ENCODE measurements around the gene HYAL2.
"Not testable (repeated sequence)": the region's sequence is repeated elsewhere in the genome, so short reads cannot be mapped to it uniquely, and the experiment has no call there.

DNA sequence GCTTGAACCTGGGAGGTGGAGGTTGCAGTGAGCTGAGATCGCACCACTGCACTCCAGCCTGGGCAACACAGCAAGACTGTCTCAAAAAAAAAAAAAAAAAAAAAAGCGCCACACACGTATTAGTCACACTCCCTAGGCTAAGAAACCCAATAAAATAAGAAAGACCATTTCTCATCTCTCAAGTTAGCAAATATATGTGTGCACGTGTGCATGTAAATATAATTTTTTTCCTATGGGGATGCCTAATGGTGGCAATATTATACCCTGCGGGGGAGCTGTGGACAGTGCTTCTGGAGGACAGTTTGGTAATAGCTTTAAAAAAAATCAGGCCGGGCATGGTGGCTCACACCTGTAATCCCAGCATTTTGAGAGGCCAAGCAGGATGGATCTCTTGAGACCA, 38.4 kb downstream of the HYAL2 start:
- TF ChIP-seq CTCF (IDR thresholded peaks at IDR 0.05; ENCODE audit: insufficient read depth, low read length, poor library complexity, severe bottlenecking); EZH2phosphoT487 (conservative IDR thresholded peaks at IDR 0.05; ENCODE audit: low read length): not testable (repeated sequence)
